GM12874 (cell line): ENCODE measurements around the gene VSIG10L2.

Experiments used
- CTCF ChIP-seq: IDR thresholded peaks from 2 replicates; pipeline ENCODE4 v1.5.1; 2011; ENCODE audit warnings: low read depth, mild to moderate bottlenecking, control low read depth, low read length, moderate library complexity; ENCODE audit not compliant: insufficient read depth

The VSIG10L2 gene

GRCh38 chr11:125950178-125950490 is 4.3 kb downstream of the VSIG10L2 start:
- no peak for TF ChIP-seq CTCF

DNA sequence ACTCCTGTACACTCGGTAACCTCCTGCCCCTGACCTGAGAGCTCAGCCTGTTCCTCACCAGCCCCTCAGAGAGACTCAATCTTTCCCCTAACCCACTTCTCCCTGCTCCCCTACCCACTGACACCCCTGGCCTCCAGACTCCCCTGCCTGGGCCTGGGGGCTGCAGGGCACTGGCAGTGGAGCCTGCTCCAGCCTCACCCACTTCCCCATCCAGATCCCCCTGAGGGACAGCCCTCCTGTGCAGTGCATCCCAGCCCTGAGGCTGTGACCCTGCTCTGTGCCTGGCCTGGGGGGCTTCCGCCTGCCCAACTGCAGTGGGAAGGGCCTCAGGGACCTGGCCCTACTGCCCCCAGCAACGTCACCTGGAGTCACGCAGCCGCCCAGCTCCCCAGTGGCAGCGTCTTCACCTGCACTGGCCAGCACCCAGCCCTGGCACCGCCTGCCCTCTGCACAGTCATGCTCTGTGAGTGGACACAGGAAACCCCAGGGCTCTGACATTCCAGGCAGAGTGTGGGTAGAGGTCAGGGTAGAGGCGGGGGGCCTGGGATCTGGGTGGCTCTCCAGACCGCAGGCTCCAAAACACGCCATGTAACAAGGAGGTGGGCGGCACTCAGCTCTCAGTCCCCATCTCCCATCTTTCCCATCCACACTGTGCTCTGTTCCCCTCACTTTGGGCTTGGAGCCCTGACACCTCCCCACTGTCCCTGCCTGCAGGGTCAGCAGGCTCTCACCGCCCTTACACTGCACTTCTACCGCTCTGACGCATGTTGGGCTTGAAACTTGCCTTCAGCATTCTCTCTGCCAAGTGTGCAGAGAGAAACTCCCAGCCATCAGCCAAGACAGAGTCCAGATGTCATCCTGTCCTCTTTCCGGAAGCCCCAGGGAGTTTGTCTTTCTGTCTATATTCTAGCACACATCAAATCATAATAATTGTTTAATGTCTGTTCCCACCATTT is 5.1 kb downstream of the VSIG10L2 start:
- TF ChIP-seq CTCF, result no peak

DNA sequence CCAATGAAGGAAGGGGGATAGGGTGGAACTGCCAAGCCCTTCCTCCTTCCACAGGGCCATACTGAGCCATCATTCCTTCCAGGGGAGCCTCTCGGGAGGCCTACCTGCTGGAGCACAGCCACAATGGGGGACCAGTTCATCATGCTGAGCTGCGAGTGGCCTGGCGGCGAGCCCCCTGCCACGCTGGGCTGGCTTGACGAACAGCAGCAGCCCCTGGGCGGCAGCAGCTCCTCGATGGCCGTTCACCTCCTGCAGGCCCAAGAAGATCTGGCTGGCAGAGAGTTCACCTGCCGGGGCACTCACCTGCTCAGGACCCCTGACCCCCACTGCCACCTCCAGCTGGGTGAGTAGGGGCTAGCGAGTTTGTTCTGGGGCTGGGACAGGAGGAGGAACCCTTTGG is 5.9 kb downstream of the VSIG10L2 start:
- TF ChIP-seq CTCF, result no peak

- TF ChIP-seq CTCF, result no peak
These were observed 6.7 kb downstream of the VSIG10L2 start for GRCh38 chr11:125952559-125952958.

DNA sequence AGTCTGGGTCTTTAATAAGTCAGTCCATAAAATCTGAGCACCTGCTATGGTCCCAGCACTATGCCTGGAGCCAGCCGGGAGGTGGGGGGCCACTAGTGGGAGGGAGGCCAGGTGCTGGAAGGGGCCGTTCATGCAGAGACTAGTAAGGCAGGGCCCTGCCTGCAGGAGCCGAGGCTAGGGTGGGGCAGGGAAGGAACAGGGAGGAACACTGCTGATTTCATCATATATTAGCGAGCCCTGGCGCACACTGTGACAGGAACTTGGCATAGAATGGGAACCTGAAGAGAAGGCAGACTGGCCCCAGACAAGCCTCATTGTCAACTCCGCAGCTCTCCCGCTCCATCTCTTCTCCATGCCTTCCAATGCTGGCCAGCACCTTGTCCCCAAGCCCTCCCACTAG is 7.1 kb downstream of the VSIG10L2 start:
- TF ChIP-seq CTCF, result no peak

- TF ChIP-seq CTCF, result no peak
These were observed 7.6 kb downstream of the VSIG10L2 start for GRCh38 chr11:125953401-125953935.

DNA sequence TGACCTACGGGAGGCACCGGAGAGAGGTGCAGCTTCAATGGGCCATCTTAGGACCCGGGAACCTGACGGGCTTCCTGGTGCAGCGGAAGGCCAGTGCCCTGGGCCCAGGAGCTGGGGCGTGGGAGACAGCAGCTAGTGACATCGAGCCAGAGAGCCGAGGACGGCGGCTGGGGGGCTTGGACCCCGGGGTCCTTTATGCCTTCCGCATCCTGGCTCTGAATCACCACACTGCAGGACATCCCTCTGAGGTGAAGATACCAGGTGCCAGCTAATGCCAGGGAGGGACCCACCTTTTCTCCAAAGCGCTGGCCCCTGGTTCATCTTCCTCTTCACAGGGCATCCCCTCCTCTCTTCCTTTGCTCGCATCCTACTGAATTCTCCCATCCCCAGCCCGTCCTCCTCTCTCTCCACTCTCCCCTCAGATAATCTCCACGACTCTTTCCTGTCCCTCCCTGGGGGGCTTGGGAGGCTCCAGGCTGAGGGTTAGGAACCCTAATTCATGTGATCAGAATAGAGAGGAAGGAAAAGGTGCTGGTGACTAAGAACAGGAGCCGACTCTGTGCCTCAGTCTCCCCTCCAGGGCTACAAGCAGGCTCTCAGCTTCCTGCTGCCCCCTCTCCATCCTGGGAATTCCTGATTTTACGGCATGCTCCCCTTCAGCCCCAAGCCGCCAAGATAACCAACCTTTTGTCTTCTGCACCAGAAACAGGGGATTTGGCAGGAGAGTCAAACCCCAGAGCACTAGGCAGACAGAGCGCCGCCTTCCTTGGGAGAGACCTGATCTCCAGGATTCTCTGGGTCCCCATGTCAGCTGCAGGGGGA is 8.5 kb downstream of the VSIG10L2 start:
- no peak for TF ChIP-seq CTCF
